ENCODE results near the gene GADD45GIP1.

- TF ChIP-seq EZH2 (IDR thresholded peaks at IDR 0.05; ENCODE audit: borderline replicate concordance, insufficient read depth, low read length, poor library complexity, severe bottlenecking) (no peak), EP300 (conservative IDR thresholded peaks at IDR 0.05; ENCODE audit: poor library complexity, severe bottlenecking) (no peak), CTCF (IDR thresholded peaks at IDR 0.05; ENCODE audit: poor library complexity, severe bottlenecking) (no peak), POLR2AphosphoS5 (IDR thresholded peaks at IDR 0.05) (no peak), RAD21 (conservative IDR thresholded peaks at IDR 0.05) (no peak), TAF1 (IDR thresholded peaks at IDR 0.05; ENCODE audit: low read depth) (no peak), REST (IDR thresholded peaks at IDR 0.05; ENCODE audit: borderline replicate concordance) (no peak)
These were observed 37.9 kb upstream of the GADD45GIP1 start, which contains the start of gene NFIX for GRCh38 chr19:12994701-12995595.
